Activated CD8-positive, alpha-beta memory T cell treated with anti-CD3 and anti-CD28 coated beads for 48 hours (primary cell): ENCODE results near the gene PPP2R2C.

Experiments used
- DNase-seq, 3 experiments: peaks; one replicate each; pipeline ENCODE4 v3.0.0-alpha.2; 2020; ENCODE audit warnings: low read depth in 2 of 3, low spot score in 2 of 3

Gene PPP2R2C

GRCh38 chr4:6313216-6313615, 159.2 kb downstream of the PPP2R2C start:
- DNase-seq = no peak

- no peak for DNase-seq
Observed at GRCh38 chr4:6309777-6310176, 162.6 kb downstream of the PPP2R2C start.

- peak in 1 of 3 experiments; percentile 3 for DNase-seq
Observed at GRCh38 chr4:6308899-6309643, 163.3 kb downstream of the PPP2R2C start.

GRCh38 chr4:6307891-6308290, 164.5 kb downstream of the PPP2R2C start:
- no peak for DNase-seq

- no peak for DNase-seq
Observed at GRCh38 chr4:6307230-6307629, 165.2 kb downstream of the PPP2R2C start.

- DNase-seq = no peak
Observed at GRCh38 chr4:6306299-6306698, 166.1 kb downstream of the PPP2R2C start.

GRCh38 chr4:6303943-6304342, 168.5 kb downstream of the PPP2R2C start:
- DNase-seq = no peak

GRCh38 chr4:6302869-6303268, 169.5 kb downstream of the PPP2R2C start:
- no peak for DNase-seq

- DNase-seq = no peak
Observed at GRCh38 chr4:6301732-6302442, 170.5 kb downstream of the PPP2R2C start.

GRCh38 chr4:6301051-6301731, 171.2 kb downstream of the PPP2R2C start:
- DNase-seq = no peak

- no peak for DNase-seq
Observed at GRCh38 chr4:6300359-6300758, 172.1 kb downstream of the PPP2R2C start.

GRCh38 chr4:6299875-6300274, 172.5 kb downstream of the PPP2R2C start:
- no peak for DNase-seq

GRCh38 chr4:6298852-6299251, 173.6 kb downstream of the PPP2R2C start:
- DNase-seq = no peak

- DNase-seq = no peak
Observed at GRCh38 chr4:6298035-6298434, 174.4 kb downstream of the PPP2R2C start.

- no peak for DNase-seq
Observed at GRCh38 chr4:6297266-6297815, 175.1 kb downstream of the PPP2R2C start.

GRCh38 chr4:6296026-6296425, 176.4 kb downstream of the PPP2R2C start:
- no peak for DNase-seq

GRCh38 chr4:6295495-6295894, 176.9 kb downstream of the PPP2R2C start:
- no peak for DNase-seq

GRCh38 chr4:6294705-6295421, 177.6 kb downstream of the PPP2R2C start:
- DNase-seq = no peak

- DNase-seq = no peak
Observed at GRCh38 chr4:6293661-6294060, 178.8 kb downstream of the PPP2R2C start.

- no peak for DNase-seq
Observed at GRCh38 chr4:6293097-6293445, 179.3 kb downstream of the PPP2R2C start.

GRCh38 chr4:6292376-6293096, 179.9 kb downstream of the PPP2R2C start:
- DNase-seq = no peak
